ENCODE measurements around the gene BICRAL.

DNA sequence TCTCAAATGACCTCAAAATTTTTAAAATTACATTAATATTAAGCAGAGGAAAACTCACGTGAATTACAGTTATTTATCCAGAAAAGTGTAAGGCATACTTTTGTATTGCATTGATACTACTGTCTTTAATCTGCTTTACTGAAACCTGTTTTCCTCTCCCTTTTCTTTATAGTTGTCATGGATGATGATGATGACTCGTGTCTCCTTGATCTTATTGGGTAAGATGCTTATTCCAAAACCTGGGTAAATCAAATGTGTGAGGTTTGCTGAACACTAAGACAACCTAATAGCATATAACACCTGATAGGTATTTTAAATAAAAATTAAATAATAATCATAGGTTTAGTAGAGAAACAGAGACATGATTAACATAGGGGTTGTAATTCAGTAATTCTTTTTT lies 40.0 kb downstream of the BICRAL start:
- TF ChIP-seq, protein P1, sequence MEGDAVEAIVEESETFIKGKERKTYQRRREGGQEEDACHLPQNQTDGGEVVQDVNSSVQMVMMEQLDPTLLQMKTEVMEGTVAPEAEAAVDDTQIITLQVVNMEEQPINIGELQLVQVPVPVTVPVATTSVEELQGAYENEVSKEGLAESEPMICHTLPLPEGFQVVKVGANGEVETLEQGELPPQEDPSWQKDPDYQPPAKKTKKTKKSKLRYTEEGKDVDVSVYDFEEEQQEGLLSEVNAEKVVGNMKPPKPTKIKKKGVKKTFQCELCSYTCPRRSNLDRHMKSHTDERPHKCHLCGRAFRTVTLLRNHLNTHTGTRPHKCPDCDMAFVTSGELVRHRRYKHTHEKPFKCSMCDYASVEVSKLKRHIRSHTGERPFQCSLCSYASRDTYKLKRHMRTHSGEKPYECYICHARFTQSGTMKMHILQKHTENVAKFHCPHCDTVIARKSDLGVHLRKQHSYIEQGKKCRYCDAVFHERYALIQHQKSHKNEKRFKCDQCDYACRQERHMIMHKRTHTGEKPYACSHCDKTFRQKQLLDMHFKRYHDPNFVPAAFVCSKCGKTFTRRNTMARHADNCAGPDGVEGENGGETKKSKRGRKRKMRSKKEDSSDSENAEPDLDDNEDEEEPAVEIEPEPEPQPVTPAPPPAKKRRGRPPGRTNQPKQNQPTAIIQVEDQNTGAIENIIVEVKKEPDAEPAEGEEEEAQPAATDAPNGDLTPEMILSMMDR (conservative IDR thresholded peaks at IDR 0.05): no peak
- no peak for TF ChIP-seq ZFX (IDR thresholded peaks at IDR 0.05)
